HG03159 (cell line): ENCODE measurements around the gene SHANK1.
"Not testable (repeated sequence)": the region's sequence is repeated elsewhere in the genome, so short reads cannot be mapped to it uniquely, and the experiment has no call there.

Experiments used
- ATAC-seq: cut with Tn5 transposase; IDR thresholded peaks from one replicate; pipeline ENCODE4 v1.9.1; 2021; ENCODE audit warnings: mild to moderate bottlenecking, moderate library complexity; ENCODE audit not compliant: unreplicated experiment

The SHANK1 gene

GRCh38 chr19:50719566-50719965, at the start of gene SHANK1:
SHANK1 (minus strand) TSS chr19:50719802; CDS start chr19:50716919, 2,883 bp downstream.
- no peak for ATAC-seq

- ATAC-seq = no peak
Observed at GRCh38 chr19:50768277-50768676, 48.7 kb upstream of the SHANK1 start.

GRCh38 chr19:50767263-50767662, 47.7 kb upstream of the SHANK1 start:
- ATAC-seq = not testable (repeated sequence)

GRCh38 chr19:50766746-50767145, 47.1 kb upstream of the SHANK1 start:
- not testable (repeated sequence) for ATAC-seq

GRCh38 chr19:50764409-50764808, 44.8 kb upstream of the SHANK1 start:
- no peak for ATAC-seq

- ATAC-seq = not testable (repeated sequence)
Observed at GRCh38 chr19:50763521-50763920, 43.9 kb upstream of the SHANK1 start.

- not testable (repeated sequence) for ATAC-seq
Observed at GRCh38 chr19:50761501-50761900, 41.9 kb upstream of the SHANK1 start.

GRCh38 chr19:50759886-50760285, 40.3 kb upstream of the SHANK1 start:
- no peak for ATAC-seq

- ATAC-seq = not testable (repeated sequence)
Observed at GRCh38 chr19:50759076-50759475, 39.5 kb upstream of the SHANK1 start.

GRCh38 chr19:50757624-50758023, 38.0 kb upstream of the SHANK1 start:
- not testable (repeated sequence) for ATAC-seq

- ATAC-seq = not testable (repeated sequence)
Observed at GRCh38 chr19:50756244-50756643, 36.6 kb upstream of the SHANK1 start.

- no peak for ATAC-seq
Observed at GRCh38 chr19:50753879-50754278, 34.3 kb upstream of the SHANK1 start.

GRCh38 chr19:50750010-50750409, 30.4 kb upstream of the SHANK1 start:
- no peak for ATAC-seq

GRCh38 chr19:50749490-50749889, 29.9 kb upstream of the SHANK1 start:
- ATAC-seq = no peak

GRCh38 chr19:50747141-50747540, 27.5 kb upstream of the SHANK1 start:
- ATAC-seq = not testable (repeated sequence)

- no peak for ATAC-seq
Observed at GRCh38 chr19:50745221-50745620, 25.6 kb upstream of the SHANK1 start.

- ATAC-seq = no peak
Observed at GRCh38 chr19:50743537-50743936, 23.9 kb upstream of the SHANK1 start.

- ATAC-seq = no peak
Observed at GRCh38 chr19:50741179-50741933, 21.8 kb upstream of the SHANK1 start.

- no peak for ATAC-seq
Observed at GRCh38 chr19:50739914-50740426, 20.4 kb upstream of the SHANK1 start.

- no peak for ATAC-seq
Observed at GRCh38 chr19:50739132-50739913, 19.7 kb upstream of the SHANK1 start.

GRCh38 chr19:50736338-50736737, 16.7 kb upstream of the SHANK1 start:
- ATAC-seq = no peak

- no peak for ATAC-seq
Observed at GRCh38 chr19:50735869-50736268, 16.3 kb upstream of the SHANK1 start.
